HG02981 (cell line): ENCODE data around the gene ZSCAN5C.
"Not testable (repeated sequence)": the region's sequence is repeated elsewhere in the genome, so short reads cannot be mapped to it uniquely, and the experiment has no call there.

Experiments used
- ATAC-seq: cut with Tn5 transposase; IDR thresholded peaks from one replicate; pipeline ENCODE4 v1.9.1; 2021; ENCODE audit warnings: mild to moderate bottlenecking, moderate library complexity; ENCODE audit not compliant: unreplicated experiment

The ZSCAN5C gene, protein sequence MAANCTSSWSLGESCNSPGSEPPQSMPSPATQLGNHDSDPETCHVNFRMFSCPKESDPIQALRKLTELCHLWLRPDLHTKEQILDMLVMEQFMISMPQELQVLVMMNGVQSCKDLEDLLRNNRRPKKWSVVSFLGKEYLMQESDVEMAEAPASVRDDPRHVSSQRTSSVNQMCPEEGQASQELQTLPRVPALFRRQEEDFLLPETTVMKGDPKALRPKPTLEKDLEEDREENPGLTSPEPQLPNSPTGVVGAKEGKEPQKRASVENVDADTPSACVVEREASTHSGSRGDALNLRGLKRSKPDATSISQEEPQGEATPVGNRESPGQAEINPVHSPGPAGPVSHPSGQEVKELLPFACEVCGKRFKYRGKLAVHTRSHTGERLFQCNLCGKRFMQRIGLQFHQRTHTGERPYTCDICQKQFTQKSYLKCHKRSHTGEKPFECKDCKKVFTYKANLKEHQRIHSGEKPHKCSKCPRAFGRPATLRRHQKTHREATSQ

DNA sequence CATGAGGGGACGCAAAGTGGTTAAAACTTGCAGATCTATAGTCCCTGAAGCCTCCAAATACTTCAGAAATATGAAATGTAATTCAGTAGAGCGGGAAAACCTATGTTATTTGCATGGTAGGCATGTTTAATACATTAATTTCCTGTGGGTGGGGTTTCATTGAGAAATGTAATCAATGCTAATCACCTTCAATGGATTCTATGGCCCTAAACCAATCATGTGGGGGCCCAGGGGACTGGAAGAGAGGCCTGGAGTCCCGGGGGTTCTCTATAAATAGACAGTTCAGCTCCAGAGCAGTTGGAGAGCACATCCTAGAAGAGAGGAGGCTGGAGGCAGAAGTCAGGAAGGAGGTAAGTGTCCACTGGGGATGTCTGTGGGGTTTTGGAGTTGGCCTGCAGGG lies at the start of gene ZSCAN5C:
Gene ZSCAN5C (plus strand): TSS at position 301 of the 400 bp plus-strand sequence. CDS start 3,641 bp downstream, outside the sequence.
- ATAC-seq = no peak

DNA sequence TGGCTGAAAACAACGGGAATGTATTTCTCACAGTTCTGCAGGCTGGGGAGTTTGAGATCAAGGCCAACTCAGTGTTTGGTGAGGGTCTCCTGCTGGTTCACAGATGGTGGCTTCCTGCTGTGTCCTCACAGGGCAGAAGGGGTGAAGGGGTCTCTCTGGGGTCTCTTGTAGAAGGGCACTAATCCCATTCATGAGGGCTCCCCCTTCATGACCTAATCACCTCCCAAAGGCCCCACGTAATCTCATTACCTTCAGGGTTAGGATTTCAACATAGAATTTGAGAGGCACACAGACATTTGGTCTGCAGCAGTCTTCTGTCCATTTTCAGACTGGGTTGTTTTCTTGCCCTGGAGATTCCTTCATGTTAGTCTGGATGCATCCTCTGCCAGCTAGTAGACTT lies 49.4 kb upstream of the ZSCAN5C start:
- no peak for ATAC-seq

DNA sequence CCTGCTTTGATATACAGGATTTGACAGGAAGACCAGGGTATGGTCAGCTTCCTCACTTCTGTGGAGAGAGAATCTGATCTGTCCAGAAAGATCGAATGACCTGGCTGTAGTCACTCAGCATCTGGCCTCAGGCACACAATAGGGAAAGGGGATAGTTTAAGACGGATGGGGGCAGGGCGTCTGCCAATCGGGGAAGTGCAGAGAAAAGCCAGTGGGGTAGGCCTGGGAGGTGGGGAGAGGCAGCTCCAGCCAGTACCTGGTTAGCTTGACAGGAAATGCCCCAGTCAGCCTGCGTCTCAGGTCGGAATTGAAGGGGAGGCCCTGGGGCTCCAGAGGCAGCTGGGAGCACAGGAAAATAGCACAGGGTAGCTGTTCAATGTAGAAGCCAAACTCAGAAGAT lies 48.6 kb upstream of the ZSCAN5C start:
- no peak for ATAC-seq

DNA sequence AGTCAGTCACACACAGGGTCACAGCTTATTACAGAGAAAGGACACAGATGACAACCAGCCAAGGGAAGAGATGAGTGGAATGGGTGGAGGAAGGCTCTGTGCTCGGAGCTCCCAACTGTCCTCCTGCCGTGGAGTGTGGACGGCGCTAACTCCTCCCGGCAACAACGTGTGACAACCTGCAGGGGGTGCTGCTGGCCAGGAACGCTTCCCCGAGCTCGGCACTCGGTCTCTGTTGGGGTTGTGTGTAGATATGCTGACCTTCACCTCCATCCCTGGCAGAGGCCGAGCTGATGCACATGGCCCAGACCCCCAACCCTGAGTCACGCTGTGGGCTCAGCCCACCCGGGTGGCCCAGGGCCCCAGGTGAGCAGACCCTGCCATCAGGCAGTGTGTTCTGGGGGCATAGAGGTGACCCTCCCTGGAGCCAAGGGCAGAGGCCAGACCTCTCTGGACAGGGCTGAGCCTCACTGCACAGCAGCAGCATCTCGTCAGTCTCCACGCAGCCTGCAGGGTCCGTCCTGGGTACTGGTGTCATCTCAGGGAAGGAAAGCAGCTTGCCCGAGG lies 46.9 kb upstream of the ZSCAN5C start:
- ATAC-seq = no peak

DNA sequence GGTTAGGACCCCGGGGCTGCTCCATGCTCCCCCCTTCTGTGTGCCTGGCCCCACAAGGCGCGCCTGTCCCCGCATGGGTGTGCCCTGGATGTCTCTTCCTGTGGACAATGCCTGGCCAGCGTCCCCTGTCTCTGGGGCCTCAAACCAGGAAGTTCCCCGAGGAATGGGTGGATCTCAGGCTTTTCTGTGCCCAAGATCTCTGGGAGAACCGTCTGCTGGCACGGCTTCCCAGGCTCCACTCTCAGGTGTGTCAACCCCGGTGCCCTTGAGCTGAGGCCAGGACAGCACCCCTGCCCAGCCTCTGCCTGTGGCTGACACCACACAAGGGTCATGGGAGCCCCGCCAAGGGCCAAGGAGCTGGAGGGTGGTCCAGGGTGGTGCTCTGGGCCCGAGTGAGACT lies 45.3 kb upstream of the ZSCAN5C start:
- ATAC-seq = no peak

DNA sequence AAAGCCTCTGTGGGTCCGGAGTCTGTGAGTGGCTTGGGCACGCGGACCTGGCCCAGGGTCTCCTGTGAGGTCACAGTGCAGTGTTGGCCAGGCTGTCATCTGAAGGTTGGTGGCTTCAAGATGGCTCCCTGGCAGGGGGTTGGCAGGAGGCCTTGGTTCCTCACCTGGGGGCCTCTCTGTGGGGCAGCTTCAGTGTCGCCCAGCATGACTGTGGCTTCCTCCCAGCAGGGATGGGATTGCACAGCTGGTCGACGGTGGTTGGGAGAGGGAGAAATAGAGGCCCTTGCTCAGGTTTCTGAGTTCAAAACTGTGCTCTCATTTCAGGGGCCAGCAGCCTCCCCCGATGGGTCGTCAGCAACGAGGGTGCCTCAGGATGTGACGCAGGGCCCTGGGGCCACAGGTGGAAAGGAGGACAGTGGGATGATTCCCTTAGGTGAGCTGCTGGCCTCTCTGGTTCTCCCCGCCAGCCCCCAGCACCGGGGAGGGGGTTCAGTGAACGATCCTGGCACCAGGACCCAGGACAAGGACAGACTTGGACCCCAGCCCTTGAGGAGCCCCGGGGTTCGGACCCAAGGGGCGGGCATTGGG lies 43.8 kb upstream of the ZSCAN5C start:
- ATAC-seq = no peak

DNA sequence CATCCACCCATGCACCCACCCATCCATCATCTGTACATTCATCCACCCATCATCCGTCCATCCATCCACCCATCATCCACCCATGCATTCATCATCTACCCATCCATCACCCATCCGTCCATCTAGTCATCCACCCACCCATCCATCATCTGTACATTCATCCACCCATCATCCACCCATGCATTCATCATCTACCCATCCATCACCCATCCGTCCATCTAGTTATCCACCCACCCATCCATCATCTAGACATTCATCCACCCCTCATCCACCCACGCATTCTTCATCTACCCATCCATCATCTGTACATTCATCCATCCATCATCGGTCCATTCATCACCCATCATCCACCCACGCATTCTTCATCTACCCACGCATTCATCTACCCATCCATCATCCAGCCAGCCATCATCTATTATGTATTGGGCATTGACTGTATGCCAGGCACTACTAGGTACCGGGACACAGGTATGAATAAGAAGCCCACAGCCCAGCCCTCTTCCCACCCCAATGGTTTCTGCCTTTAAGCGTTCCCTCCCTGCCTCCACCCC lies 43.0 kb upstream of the ZSCAN5C start:
- no peak for ATAC-seq

GRCh38 chr19:56159622-56160271 lies 42.3 kb upstream of the ZSCAN5C start:
- ATAC-seq = no peak

DNA sequence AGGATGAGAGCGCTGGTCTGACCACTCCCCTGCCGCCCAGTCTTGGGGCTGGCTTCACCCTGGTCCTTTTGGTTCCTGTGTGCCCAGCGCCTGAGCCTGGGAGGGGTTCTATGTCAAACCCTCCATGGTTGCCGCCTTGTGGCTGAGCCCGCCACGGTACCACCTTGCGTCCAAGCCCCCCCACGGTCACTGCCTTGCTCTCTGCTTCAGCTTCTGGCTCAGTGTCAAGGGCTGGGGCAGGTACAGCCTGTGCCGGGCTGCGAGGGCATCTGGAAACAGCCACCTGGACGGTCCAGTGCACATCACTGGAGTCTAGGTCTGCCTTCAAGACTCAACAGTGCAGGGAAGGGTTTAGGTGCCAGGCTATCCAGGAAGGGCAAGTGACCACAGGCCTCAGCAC lies 40.5 kb upstream of the ZSCAN5C start:
- no peak for ATAC-seq

- ATAC-seq = no peak
These were observed 39.8 kb upstream of the ZSCAN5C start for GRCh38 chr19:56162258-56162657.

- no peak for ATAC-seq
These were observed 39.0 kb upstream of the ZSCAN5C start for GRCh38 chr19:56163097-56163496.

- no peak for ATAC-seq
These were observed 35.0 kb upstream of the ZSCAN5C start for GRCh38 chr19:56167064-56167578.

GRCh38 chr19:56170261-56170660 lies 31.8 kb upstream of the ZSCAN5C start:
- ATAC-seq = no peak

- ATAC-seq = no peak
These were observed 28.0 kb upstream of the ZSCAN5C start for GRCh38 chr19:56174086-56174485.

DNA sequence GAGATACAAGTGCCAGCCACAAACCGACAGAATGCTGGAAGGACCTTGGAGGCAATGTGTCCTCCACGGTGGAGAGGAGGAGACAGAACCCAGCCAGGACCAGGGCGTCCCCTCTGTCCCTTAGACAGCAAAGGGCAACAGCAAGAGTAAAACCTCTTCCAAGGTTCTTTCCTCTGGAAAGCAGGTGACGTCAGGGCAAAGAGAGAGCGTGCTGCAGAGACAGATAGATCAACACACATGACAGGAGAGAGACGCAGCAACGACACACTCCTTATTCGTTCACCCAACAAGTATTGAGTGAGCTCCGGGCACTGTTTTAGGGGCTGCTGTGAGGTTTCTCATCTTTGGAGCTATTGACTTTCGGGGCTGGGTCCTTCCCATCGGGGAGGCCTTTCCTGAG lies 27.5 kb upstream of the ZSCAN5C start:
- no peak for ATAC-seq

DNA sequence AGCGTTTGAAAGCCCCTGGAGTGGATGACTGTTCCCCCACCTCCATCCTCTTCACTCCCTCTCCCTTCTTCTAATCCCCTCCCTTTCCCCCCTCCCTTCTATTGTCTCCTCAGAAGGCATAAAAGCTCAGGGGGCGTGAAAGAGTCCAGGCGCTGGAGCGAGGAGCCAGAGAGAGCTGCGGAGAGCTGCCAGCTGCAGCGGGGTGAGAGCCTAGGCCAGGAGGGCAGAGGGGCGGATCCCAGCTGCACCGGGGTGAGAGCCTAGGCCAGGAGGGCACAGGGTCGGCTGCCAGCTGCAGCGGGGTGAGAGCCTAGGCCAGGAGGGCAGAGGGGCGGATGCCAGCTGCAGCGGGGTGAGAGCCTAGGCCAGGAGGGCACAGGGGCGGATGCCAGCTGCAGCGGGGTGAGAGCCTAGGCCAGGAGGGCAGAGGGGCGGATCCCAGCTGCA lies 26.2 kb upstream of the ZSCAN5C start, which contains the start of gene GALP:
Gene GALP (plus strand): TSS at position 148 of the 447 bp plus-strand sequence. CDS start 1,101 bp downstream, outside the sequence.
- not testable (repeated sequence) for ATAC-seq

- not testable (repeated sequence) for ATAC-seq
These were observed 25.8 kb upstream of the ZSCAN5C start for GRCh38 chr19:56176310-56176709.

- ATAC-seq = no peak
These were observed 25.2 kb upstream of the ZSCAN5C start for GRCh38 chr19:56176881-56177280.

- ATAC-seq = no peak
These were observed 24.4 kb upstream of the ZSCAN5C start for GRCh38 chr19:56177564-56178243.

GRCh38 chr19:56189785-56190184 lies 12.3 kb upstream of the ZSCAN5C start:
- no peak for ATAC-seq
